ENCODE results near the gene B4GALT5.

The B4GALT5 gene, protein sequence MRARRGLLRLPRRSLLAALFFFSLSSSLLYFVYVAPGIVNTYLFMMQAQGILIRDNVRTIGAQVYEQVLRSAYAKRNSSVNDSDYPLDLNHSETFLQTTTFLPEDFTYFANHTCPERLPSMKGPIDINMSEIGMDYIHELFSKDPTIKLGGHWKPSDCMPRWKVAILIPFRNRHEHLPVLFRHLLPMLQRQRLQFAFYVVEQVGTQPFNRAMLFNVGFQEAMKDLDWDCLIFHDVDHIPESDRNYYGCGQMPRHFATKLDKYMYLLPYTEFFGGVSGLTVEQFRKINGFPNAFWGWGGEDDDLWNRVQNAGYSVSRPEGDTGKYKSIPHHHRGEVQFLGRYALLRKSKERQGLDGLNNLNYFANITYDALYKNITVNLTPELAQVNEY

GRCh38 chr20:49713753-49714712 is at the start of gene B4GALT5:
B4GALT5 (minus strand) TSS chr20:49713878; CDS start chr20:49713690, 188 bp downstream.
- DNase-seq (ENCODE audit: low read depth) = peak; percentile 69

DNA sequence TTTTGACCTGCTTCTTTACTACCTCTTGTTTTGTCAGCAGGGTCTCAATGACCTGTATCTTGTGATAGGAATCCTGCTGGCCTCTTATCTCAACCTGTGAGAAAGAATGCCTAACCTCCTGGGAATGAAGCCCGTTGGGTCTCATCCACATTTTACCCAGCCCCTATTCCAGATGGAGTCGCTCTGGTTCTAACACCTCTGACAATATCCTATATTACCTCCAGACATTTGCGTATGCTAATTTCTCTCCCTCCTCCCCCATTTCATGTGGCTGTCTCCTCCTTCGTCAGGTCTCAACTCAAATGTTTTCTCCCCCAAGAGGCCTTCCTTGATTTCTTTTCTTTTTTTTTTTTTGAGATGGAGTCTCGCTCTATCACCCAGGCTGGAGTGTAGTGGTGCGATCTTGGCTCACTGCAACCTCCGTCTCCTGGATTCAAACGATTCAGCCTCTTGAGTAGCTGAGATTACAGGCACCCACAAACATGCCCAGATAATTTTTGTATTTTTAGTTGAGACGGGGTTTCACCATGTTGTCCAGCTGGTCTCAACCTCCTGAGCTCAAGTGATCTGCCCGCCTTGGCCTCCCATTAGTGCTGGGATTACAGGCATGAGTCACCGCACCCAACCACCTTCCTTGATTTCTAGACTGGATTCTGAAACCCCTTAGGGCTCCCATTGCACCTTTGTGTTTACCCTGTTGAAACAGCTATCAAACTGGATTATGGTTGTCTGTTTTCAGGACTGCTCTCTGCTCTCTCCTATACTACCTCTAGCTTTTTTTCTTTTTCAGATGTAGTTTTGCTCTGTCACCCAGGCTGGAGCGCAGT is 49.5 kb upstream of the B4GALT5 start:
- peak; percentile 82 for DNase-seq (ENCODE audit: low read depth)

- peak; percentile 83 for DNase-seq (ENCODE audit: low read depth)
These were observed 48.2 kb upstream of the B4GALT5 start for GRCh38 chr20:49761888-49762287.

DNA sequence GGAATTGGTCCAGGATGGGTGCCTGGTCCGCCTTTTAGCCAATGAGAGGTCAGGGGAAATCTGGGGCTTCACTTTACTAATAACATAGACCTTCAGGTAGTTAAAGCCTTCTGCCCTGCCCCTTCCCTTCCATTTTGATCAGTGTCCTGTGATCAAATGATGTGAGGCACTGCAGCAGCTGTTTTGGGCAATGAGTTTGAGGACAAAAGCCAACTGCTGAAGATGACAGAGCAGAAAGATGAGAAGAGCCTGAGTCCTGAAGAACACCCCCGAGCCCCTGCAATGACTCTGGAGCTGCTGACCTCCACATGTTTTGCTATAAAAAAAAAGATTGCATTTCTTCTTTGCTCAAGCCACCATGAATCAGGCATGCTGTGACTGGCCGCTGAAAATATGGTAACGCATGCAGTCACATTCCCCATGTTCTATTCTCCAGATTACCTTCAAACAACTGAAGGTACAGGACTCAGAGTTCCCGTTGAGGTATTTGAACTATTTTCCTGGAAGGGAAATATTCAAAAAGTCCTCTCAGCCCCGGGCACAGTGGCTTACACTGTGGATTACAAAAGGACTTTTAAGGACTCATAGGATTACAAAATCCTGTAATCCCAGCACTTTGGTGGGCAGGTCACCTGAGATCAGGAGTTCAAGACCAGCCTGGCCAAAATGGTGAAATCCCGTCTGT is 45.7 kb upstream of the B4GALT5 start:
- no peak for DNase-seq (ENCODE audit: low read depth)

DNA sequence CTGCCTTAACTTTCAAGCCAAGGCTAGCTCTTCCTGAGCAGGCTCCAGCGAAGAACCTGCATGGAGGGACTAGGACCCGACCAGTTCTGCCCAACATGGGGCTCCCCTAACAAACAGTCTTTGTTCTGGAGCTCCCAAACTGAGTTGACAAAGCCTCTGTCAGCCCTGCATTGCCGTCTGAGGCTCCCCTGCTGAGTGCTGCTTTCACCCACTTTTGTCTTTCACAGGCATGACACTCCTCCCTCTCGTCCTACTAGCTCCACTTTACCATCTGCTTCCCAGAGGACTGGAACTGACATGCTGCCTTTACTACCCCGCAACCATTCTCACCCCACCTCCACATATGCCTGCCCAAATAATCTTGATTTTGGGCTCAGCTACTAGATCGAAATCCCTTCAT is 45.1 kb upstream of the B4GALT5 start:
- no peak for DNase-seq (ENCODE audit: low read depth)

GRCh38 chr20:49757597-49757996 is 43.9 kb upstream of the B4GALT5 start:
- no peak for DNase-seq (ENCODE audit: low read depth)

- DNase-seq (ENCODE audit: low read depth) = no peak
These were observed 42.6 kb upstream of the B4GALT5 start for GRCh38 chr20:49756241-49756640.

DNA sequence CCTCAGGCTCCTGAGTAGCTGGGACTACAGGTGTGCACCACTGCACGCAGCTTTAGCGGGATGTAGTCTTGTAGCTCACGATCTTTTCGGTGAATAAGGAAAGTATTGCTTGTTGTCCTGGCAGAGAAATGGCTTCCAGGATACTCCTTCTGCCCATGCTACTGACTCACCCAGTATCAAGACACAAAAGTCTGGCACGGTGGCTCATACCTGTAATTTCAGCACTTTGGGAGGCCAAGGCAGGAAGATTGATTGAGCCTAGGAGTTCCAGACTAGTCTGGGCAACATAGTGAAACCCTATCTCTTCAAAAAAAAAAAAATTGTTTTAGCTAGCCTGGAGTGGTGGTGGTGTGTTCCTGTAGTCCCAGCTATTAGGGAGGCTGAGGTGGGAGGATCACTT is 40.9 kb upstream of the B4GALT5 start:
- no peak for DNase-seq (ENCODE audit: low read depth)

DNA sequence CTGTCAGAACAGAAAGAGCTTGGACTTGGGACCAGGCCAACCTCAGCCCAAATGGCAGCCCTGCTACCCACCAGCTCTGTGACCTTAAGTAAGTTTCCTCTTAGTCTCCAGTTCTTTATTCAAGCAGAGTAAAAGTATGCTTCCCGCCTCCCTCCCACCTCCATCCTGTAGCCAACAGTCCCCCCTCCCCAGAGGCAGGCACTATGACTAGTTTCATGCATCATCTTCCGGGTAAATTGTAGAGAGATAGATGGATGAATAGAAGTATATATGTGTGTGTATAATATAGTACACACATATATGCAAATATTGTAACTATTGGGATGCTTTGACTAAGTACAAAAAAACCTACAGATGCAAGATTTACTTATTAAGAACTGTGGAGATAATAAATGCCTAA is 39.5 kb upstream of the B4GALT5 start:
- no peak for DNase-seq (ENCODE audit: low read depth)

- no peak for DNase-seq (ENCODE audit: low read depth)
These were observed 38.7 kb upstream of the B4GALT5 start for GRCh38 chr20:49752201-49752903.

- DNase-seq (ENCODE audit: low read depth) = no peak
These were observed 37.7 kb upstream of the B4GALT5 start for GRCh38 chr20:49751397-49751736.

- DNase-seq (ENCODE audit: low read depth) = no peak
These were observed 37.1 kb upstream of the B4GALT5 start for GRCh38 chr20:49750611-49751396.

DNA sequence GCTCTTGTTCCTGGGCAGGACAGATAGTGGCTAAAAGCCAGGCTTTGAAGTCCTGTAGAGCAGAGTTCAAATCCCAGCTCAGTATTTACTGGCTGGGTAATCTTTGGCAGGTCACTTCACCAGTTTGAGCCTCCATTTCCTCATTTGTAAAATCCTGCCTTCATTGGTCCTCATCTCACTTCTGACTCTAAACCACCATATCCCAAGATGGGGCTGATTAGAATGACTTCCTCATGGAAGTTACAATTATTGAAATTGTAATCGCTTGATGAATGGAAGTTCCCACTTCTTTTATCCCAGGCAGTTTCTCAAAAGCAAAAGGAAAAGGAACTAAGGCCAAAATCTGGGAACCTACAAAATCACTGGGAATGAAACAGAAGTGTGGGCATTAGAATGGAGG is 35.9 kb upstream of the B4GALT5 start:
- no peak for DNase-seq (ENCODE audit: low read depth)

DNA sequence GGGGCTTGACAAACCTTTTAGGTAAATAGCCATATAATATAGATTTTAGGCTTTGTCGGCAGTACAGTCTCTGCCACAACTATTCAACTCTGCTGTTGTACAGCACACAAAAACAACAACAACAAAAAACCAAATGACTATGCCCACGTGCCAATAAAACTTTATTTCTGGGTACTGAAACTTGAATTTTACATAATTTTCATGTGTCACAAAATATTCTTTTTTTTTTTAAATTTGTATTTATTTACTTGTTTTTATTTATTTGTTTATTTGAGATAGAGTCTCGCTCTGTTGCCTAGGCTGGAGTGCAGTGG is 34.8 kb upstream of the B4GALT5 start:
- no peak for DNase-seq (ENCODE audit: low read depth)

DNA sequence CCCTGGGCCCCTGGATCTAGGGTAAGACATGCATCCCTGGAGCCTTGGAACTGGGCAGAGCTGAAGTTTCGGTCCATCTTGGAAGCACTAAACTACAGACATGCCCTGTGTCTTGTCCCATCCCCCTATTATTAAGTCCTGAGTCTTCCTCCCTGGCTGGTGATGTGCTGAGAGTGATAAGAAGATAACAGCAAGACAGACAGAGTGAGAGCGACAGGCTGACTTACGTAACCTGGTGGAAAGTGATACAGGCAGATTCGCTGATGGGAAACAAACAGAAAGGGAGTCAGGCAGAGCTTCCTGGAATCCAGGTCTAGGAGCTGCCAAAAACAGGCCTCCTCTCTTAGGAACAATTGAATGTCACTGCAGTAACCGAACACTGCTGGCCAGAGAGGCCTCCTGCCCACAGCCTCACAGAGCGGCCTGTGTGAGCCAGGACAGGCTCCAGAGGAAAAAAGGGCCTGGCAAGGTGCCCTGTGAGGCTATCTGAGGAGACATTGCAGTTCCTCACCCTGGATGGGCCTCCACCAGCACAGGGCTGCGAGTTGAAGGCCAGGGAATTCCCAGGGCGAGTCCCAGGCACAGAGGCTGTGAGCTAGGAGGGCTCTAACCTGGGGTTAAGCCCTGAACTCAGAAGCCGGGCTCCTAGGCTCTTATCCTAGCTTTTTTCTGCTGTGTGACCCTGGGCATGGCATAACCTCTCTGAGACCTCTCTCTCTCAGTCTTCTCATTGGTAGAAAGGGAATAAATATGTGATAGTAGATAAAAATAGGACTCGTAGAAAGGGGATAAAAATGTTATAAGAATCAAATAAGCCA is 34.2 kb upstream of the B4GALT5 start:
- peak; percentile 81 for DNase-seq (ENCODE audit: low read depth)

DNA sequence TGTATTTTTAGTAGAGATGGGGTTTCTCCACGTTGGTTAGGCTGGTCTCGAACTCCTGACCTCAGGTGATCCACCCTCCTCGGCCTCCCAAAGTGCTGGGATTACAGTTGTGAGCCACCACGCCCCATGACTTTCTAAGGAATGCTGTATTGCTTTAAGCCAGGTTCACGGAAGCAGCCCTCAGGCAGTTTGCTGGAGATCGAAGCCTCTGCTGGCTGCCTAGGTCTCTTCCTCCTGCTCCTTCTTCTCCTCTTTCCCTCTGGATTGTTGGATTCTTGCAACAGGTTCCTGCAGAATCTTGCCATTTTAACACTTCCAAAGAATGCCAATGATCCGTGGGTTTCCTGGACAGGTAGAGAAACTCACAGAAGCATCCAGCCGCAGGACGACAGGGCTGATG is 29.3 kb upstream of the B4GALT5 start:
- DNase-seq (ENCODE audit: low read depth) = no peak

DNA sequence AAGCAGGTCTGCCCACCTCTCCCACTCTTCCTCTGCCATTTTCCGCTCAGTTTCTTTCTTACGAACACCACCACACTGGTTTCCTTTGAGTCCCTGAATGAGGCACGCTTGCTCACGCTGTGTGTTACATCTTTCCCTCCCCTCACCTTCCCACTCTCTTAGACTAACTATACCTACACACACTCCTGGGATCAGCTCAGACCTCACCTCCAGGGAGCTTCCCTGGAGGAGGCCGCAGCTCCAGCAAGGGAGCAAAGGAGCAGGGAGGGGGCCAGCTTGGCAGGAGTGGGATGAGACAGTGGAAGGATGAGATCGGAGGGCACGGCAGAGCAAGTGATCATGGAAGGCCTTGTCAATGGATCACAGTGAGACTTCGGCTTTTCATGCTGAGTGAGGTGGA is 28.3 kb upstream of the B4GALT5 start:
- no peak for DNase-seq (ENCODE audit: low read depth)

DNA sequence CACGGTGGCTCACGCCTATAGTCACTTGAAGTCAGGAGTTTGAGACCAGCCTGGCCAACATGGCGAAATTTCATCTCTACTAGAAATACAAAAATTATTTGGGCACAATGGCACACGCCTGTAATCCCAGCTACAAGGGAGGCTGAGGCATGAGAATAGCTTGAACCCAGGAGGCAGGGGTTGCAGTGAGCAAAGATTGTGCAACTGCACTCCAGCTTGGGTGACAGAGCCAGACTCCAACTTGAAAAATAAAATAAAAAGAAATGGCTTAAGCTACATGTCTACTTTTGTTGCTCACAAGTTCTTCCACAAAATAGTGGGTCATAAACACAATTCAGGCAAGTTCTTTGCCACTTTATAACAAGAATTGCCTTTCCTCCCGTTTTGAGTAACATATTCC is 27.1 kb upstream of the B4GALT5 start:
- no peak for DNase-seq (ENCODE audit: low read depth)

- DNase-seq (ENCODE audit: low read depth) = no peak
These were observed 25.4 kb upstream of the B4GALT5 start for GRCh38 chr20:49739042-49739441.

DNA sequence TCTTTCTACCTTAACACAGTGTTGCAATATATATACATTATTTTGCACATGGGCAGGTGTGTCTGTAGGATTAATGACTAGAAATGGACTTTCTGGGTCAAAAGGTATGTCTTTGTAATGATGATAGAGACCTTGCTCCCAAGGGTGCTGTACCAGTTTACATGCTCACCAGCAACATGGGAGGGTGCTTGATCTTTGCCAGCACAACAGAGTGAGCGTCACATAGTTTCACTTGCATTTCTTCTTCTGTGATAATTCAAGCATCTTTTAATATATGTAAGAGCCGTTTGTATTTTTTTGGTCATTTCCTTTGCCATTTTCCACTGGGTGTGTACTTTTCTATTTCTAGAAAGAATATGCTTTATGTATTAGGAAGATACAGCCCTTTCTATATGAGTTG is 23.6 kb upstream of the B4GALT5 start:
- DNase-seq (ENCODE audit: low read depth) = no peak
